Fibroblast of lung (primary cell): Measurements from ENCODE around the gene TRMT2B.

Experiments
- EZH2 ChIP-seq: IDR thresholded peaks from 2 replicates; pipeline ENCODE4 v1.5.1; 2012; ENCODE audit warnings: low read length, control low read depth, mild to moderate bottlenecking; ENCODE audit errors: missing control alignments
- TF ChIP-seq, protein P1 (sequence below), 2 donors: IDR thresholded peaks in 1 of 2; conservative IDR thresholded peaks in 1 of 2; 1 replicate in 1 of 2; 2 replicates in 1 of 2; pipeline ENCODE4 v1.5.1; 2011 to 2012; ENCODE audit warnings: low read length in 2 of 2, control low read depth in 1 of 2, inconsistent platforms in 1 of 2, low read depth in 1 of 2, mild to moderate bottlenecking in 1 of 2

DNA sequence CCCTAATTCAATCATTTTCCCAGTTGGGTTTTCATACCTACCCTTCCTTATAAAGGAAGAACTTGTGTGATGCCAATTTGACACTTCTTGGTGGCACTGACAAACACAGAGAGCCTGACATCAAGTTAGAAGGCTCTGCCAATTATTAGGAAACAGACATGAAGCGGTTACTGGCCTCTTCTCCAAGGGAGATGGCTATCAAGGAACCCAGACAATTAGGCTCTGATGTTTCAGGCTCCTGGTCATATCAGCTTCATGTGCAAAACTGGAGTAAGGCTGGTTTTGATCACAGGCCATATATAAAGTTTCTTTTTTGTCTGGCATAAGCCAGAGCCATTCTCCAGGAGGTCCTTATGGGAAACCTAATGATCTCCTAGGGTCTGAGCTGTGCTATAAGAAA, 82.0 kb downstream of the TRMT2B start:
- TF ChIP-seq, protein P1, sequence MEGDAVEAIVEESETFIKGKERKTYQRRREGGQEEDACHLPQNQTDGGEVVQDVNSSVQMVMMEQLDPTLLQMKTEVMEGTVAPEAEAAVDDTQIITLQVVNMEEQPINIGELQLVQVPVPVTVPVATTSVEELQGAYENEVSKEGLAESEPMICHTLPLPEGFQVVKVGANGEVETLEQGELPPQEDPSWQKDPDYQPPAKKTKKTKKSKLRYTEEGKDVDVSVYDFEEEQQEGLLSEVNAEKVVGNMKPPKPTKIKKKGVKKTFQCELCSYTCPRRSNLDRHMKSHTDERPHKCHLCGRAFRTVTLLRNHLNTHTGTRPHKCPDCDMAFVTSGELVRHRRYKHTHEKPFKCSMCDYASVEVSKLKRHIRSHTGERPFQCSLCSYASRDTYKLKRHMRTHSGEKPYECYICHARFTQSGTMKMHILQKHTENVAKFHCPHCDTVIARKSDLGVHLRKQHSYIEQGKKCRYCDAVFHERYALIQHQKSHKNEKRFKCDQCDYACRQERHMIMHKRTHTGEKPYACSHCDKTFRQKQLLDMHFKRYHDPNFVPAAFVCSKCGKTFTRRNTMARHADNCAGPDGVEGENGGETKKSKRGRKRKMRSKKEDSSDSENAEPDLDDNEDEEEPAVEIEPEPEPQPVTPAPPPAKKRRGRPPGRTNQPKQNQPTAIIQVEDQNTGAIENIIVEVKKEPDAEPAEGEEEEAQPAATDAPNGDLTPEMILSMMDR (conservative IDR thresholded peaks at IDR 0.05 in 1 of 2, IDR thresholded peaks at IDR 0.05 in 1 of 2; ENCODE audit: low read depth in 1 of 2, low read length in 2 of 2), result no peak
- TF ChIP-seq EZH2, result no peak
